Stimulated activated CD4-positive, alpha-beta T cell treated with anti-CD3 and anti-CD28 coated beads, Interleukin-12 subunit alpha, Interleukin-12 subunit beta, amount 100 ng/mL, for 4 hours (primary cell): ENCODE results near the gene MYLK.

ENCODE experiments used
- DNase-seq: peaks from one replicate; pipeline ENCODE4 v3.0.0-alpha.2; 2020

Gene MYLK

GRCh38 chr3:123871946-123872345, 12.2 kb downstream of the MYLK start:
- no peak for DNase-seq

GRCh38 chr3:123870033-123870432, 14.1 kb downstream of the MYLK start:
- no peak for DNase-seq

- no peak for DNase-seq
These were observed 15.0 kb downstream of the MYLK start for GRCh38 chr3:123869165-123869564.

- no peak for DNase-seq
These were observed 19.4 kb downstream of the MYLK start for GRCh38 chr3:123864706-123865105.

GRCh38 chr3:123862152-123862551, 22.0 kb downstream of the MYLK start:
- no peak for DNase-seq

GRCh38 chr3:123861081-123861836, 22.9 kb downstream of the MYLK start:
- no peak for DNase-seq

- DNase-seq: no peak
These were observed 25.0 kb downstream of the MYLK start for GRCh38 chr3:123859177-123859576.

GRCh38 chr3:123854905-123855304, 29.2 kb downstream of the MYLK start:
- DNase-seq: no peak

GRCh38 chr3:123853686-123854372, 30.3 kb downstream of the MYLK start:
- no peak for DNase-seq

GRCh38 chr3:123847209-123847608, 36.9 kb downstream of the MYLK start:
- no peak for DNase-seq

GRCh38 chr3:123843668-123844067, 40.5 kb downstream of the MYLK start:
- no peak for DNase-seq

GRCh38 chr3:123842711-123843110, 41.4 kb downstream of the MYLK start:
- no peak for DNase-seq

GRCh38 chr3:123841476-123842238, 42.5 kb downstream of the MYLK start:
- DNase-seq: no peak

GRCh38 chr3:123840961-123841360, 43.2 kb downstream of the MYLK start:
- DNase-seq: no peak

GRCh38 chr3:123837858-123838257, 46.3 kb downstream of the MYLK start:
- no peak for DNase-seq

- no peak for DNase-seq
These were observed 49.5 kb downstream of the MYLK start for GRCh38 chr3:123834631-123835030.

GRCh38 chr3:123833398-123833785, 50.7 kb downstream of the MYLK start:
- no peak for DNase-seq

GRCh38 chr3:123832692-123833397, 51.3 kb downstream of the MYLK start:
- no peak for DNase-seq

- no peak for DNase-seq
These were observed 52.7 kb downstream of the MYLK start for GRCh38 chr3:123831420-123831819.

- DNase-seq: no peak
These were observed 62.2 kb downstream of the MYLK start for GRCh38 chr3:123821920-123822319.

GRCh38 chr3:123819949-123820348, 64.2 kb downstream of the MYLK start:
- DNase-seq: no peak

GRCh38 chr3:123818921-123819429, 65.2 kb downstream of the MYLK start:
- no peak for DNase-seq

GRCh38 chr3:123818324-123818920, 65.7 kb downstream of the MYLK start:
- DNase-seq: no peak
